Peyer's patch (tissue), 4 donors: Measurements from ENCODE around the gene GRIFIN. TPM values are rescaled to one million over a fixed set of nuclear protein-coding genes. Genes with fewer than 3 reads are reported as not detected.

Experiments used
- DNase-seq, 3 donors: peaks; one replicate each; pipeline ENCODE4 v3.0.0-alpha.2; 2017 to 2019
- H3K27ac ChIP-seq, 4 donors: fragments of 200-600 bp; sonication (generic); one replicate each; pipeline ENCODE4 v1.5.1; 2016 to 2019
- H3K27me3 ChIP-seq, 2 donors: fragments of 200-600 bp; sonication (generic); one replicate each; pipeline ENCODE4 v1.5.1; 2019
- H3K36me3 ChIP-seq, 3 donors: fragments of 200-600 bp; sonication (generic); one replicate each; pipeline ENCODE4 v1.5.1; 2016 to 2019
- H3K4me1 ChIP-seq, 4 donors: fragments of 200-600 bp; sonication (generic); one replicate each; pipeline ENCODE4 v1.5.1; 2016 to 2019
- H3K4me3 ChIP-seq, 4 donors: fragments of 200-600 bp; sonication (generic); 1 replicate in 3 of 4; 2 replicates in 1 of 4; pipeline ENCODE4 v1.5.1; 2016 to 2019; ENCODE audit warnings: mild to moderate bottlenecking in 1 of 4
- H3K9me3 ChIP-seq, 4 donors: fragments of 200-600 bp; sonication (generic); one replicate each; pipeline ENCODE4 v1.5.1; 2016 to 2019; ENCODE audit warnings: mild to moderate bottlenecking in 1 of 4
- CTCF ChIP-seq, 6 experiments: fragments of 450-650 bp in 4 of 6; fragments of 200-600 bp in 2 of 6; sonication (generic) in 1 of 6; IDR thresholded peaks; one replicate each; pipeline ENCODE4 v1.5.1; 2017 to 2019; ENCODE audit warnings: antibody characterized with exemption in 6 of 6, mild to moderate bottlenecking in 3 of 6, moderate library complexity in 1 of 6
- POLR2A ChIP-seq, 2 donors: fragments of 450-650 bp; IDR thresholded peaks; one replicate each; pipeline ENCODE4 v1.5.1; 2017; ENCODE audit warnings: antibody characterized with exemption in 2 of 2, mild to moderate bottlenecking in 2 of 2, moderate library complexity in 2 of 2
- total RNA-seq, 4 donors: library from RNA; depleted of rRNA; stranded (reverse); fragments of >200 nt; gene quantifications; one replicate each; pipeline ENCODE4 v1.1.0, GENCODE V29; 2016

The GRIFIN gene, protein sequence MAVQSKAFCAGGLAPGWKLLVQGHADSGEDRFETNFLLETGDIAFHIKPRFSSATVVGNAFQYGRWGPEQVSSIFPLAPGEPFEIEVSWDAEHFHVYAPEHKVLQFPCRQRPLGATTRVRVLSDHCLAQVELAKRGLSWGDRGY
- not detected for total RNA-seq

DNA sequence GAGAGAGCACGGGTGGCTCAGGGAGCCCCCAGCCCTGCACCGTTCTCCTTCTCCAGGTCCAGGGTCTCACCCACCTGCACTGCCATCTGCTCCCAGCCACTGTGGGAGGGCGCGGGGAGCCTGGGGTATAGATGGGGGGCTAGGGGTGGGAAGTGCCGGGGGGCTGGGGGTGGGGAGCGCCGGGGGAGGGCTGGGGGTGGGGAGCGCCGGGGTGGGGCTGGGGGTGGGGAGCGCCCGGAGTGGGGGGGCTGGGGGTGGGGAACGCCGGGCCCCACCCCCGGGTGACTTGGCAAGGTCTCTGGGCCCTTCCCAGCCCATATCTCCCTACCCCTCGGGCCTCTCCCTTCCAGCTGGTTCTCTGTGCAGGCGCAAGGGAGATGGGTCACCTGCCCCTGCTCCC is at the start of gene GRIFIN:
Gene GRIFIN (minus strand): TSS at position 101 of the 400 bp plus-strand sequence. CDS start 15 bp downstream, at position 86.
- no peak within 1 kb of the TSS for H3K4me3 ChIP-seq
- H3K27me3 ChIP-seq, result no peaks in the 10 kb centered on the region
- H3K27ac ChIP-seq, result no peak within 1 kb of the TSS
- H3K4me1 ChIP-seq, result peaks cover 0 to 16% (median 14%) of the 10 kb centered on the region in 4 donors
- no peaks in the 10 kb centered on the region for H3K36me3 ChIP-seq
- H3K9me3 ChIP-seq, result no peaks in the 10 kb centered on the region
- no peak for DNase-seq
- TF ChIP-seq POLR2A (IDR thresholded peaks at IDR 0.05), result no peak

DNA sequence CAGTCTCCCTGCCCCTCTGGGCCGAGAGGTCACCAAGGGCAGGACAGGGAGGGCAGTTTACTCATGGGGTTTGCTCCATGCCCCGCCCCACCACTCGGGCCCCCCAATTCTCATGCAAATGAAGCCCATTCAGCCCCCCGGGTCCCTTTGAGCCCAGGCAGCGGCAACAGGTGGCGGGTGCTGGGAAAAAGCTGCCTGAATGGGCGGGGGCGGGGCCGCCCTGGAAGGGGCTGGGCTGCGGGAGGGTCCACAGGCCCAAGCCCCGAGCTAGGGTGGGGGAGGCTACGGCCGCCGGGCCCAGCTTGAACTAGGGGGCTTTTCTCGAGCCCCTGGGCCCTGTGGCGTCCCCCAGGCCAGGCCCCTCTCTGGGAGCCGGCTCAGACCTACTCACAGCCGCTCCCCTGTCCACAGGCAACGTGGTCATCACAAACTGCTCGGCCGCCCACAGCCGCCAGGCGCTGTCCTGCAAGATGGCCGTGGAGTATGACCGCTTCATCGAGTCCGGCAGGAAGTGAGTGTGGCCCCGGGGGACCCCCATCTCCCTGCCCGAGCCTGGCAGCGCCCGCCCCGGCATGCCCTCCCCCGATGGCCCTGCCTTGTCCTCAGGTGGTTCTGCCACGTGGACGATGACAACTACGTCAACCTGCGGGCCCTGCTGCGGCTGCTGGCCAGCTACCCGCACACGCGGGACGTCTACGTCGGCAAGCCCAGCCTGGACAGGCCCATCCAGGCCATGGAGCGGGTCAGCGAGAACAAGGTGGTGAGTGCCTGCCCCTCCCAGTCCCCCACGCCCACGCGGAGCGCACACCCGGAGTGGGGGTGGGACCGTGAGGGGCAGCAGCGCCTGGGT is 48.8 kb upstream of the GRIFIN start:
- Histone ChIP-seq H3K9me3 (no peaks in the 10 kb centered on the region), H3K4me1 (peaks cover 15 to 92% (median 72%) of the 10 kb centered on the region in 4 donors), H3K27ac (peak overlapping the region; percentile 85 to 99 (median 94)), H3K36me3 (peaks cover 0 to 32% (median 0%) of the 10 kb centered on the region in 3 donors), H3K4me3 (peak overlapping the region in 2 of 4 donors; percentile 33 to 36), H3K27me3 (no peaks in the 10 kb centered on the region)
- TF ChIP-seq POLR2A (IDR thresholded peaks at IDR 0.05) (no peak), CTCF (IDR thresholded peaks at IDR 0.05) (no peak)
- no peak for DNase-seq

GRCh38 chr7:2523941-2524807 is 48.0 kb upstream of the GRIFIN start:
- Histone ChIP-seq H3K27me3 (no peaks in the 10 kb centered on the region), H3K27ac (peak overlapping the region; percentile 85 to 99 (median 94)), H3K4me3 (peak overlapping the region in 2 of 4 donors; percentile 71 to 73), H3K9me3 (no peaks in the 10 kb centered on the region), H3K36me3 (peaks cover 0 to 32% (median 0%) of the 10 kb centered on the region in 3 donors), H3K4me1 (peaks cover 15 to 85% (median 64%) of the 10 kb centered on the region in 4 donors)
- peak in 2 of 3 donors; percentile 94 to 98 for DNase-seq
- TF ChIP-seq CTCF (IDR thresholded peaks at IDR 0.05) (peak in 3 of 6 experiments; percentile 13 to 21 (median 15)), POLR2A (IDR thresholded peaks at IDR 0.05) (peak; percentile 49 to 53)

- Histone ChIP-seq H3K36me3 (peaks cover 0 to 27% (median 0%) of the 10 kb centered on the region in 3 donors), H3K27me3 (no peaks in the 10 kb centered on the region), H3K4me1 (peaks cover 15 to 85% (median 64%) of the 10 kb centered on the region in 4 donors), H3K9me3 (no peaks in the 10 kb centered on the region), H3K4me3 (peak overlapping the region in 3 of 4 donors; percentile 5 to 73 (median 71)), H3K27ac (peak overlapping the region; percentile 85 to 99 (median 94))
- no peak for TF ChIP-seq POLR2A (IDR thresholded peaks at IDR 0.05)
- TF ChIP-seq CTCF (IDR thresholded peaks at IDR 0.05), result no peak
- peak in 1 of 3 donors; percentile 87 for DNase-seq
Measured at GRCh38 chr7:2523461-2523936, 47.3 kb upstream of the GRIFIN start.

DNA sequence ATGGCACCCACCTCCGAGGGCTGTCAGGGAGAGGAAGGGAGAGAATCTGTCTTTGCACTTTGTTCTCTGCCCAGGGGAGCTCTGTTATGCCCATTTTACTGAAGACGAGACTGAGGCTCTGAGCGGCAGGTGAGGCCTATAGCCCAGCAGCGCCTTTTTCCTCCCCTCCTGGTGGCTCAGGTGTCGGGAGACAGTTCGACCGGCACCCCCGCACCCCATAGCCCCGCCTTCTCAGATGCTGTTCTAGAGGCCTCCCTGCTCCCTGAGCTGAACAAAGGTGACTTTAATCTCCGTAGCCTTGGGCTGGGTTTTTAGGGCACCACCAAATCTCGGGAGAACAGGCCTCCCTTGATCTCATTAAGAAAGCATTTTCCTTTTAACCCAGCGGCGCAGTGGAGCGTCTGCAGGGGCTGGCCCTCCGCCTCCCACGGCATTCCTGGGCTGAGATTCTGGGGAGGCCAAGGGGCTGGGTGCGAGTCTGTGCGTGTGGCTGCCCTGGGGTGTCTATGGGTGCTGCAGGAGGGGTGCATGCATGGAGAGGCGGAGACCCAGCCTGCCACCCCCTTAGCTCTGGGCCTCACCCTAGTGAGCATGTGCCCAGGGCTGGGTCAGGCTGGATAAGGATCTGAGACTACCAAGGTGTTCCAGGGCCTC is 46.7 kb upstream of the GRIFIN start:
- H3K27me3 ChIP-seq, result no peaks in the 10 kb centered on the region

More for the DNA sequence above, 46.7 kb upstream of the GRIFIN start:
- Histone ChIP-seq H3K4me3 (peak overlapping the region; percentile 65 to 73 (median 70)), H3K4me1 (peaks cover 15 to 85% (median 63%) of the 10 kb centered on the region in 4 donors), H3K36me3 (peaks cover 0 to 24% (median 0%) of the 10 kb centered on the region in 3 donors), H3K9me3 (no peaks in the 10 kb centered on the region), H3K27ac (peak overlapping the region; percentile 85 to 99 (median 94))
- TF ChIP-seq POLR2A (IDR thresholded peaks at IDR 0.05), result peak in 1 of 2 donors; percentile 63
- TF ChIP-seq CTCF (IDR thresholded peaks at IDR 0.05), result peak in 2 of 6 experiments; percentile 14 to 22
- DNase-seq, result peak in 2 of 3 donors; percentile 81 to 84
